Calu3 (cell line): ENCODE results near the gene ZNF521. TPM values are rescaled to one million over a fixed set of nuclear protein-coding genes. Genes with fewer than 3 reads are reported as not detected.

Experiments
- BruUV-seq: library from RNA; stranded (reverse); fragments of 400-500 nt; replicated peaks from 2 replicates; lab custom pipeline; 2021; lab: Mats Ljungman, UMichigan
- CTCF ChIA-PET: fragments of 300-600 bp; sonication (Branson Sonifier 250); formaldehyde crosslinking; loops from one replicate; lab custom pipeline; 2022; ENCODE audit warnings: antibody characterized with exemption; lab: Charles Lee
- DNase-seq: peaks from one replicate; pipeline ENCODE4 v3.0.0; 2022
- H3K27ac Mint-ChIP-seq: one replicate; pipeline ENCODE4 v1.8.0; 2022; ENCODE audit warnings: mixed read lengths; ENCODE audit not compliant: unreplicated experiment
- H3K27me3 Mint-ChIP-seq: one replicate; pipeline ENCODE4 v1.8.0; 2022; ENCODE audit warnings: mixed read lengths; ENCODE audit not compliant: unreplicated experiment
- H3K36me3 Mint-ChIP-seq: one replicate; pipeline ENCODE4 v1.8.0; 2022; ENCODE audit warnings: mild to moderate bottlenecking, moderate library complexity, mixed read lengths; ENCODE audit not compliant: insufficient read depth, unreplicated experiment
- H3K4me1 Mint-ChIP-seq: one replicate; pipeline ENCODE4 v1.8.0; 2022; ENCODE audit warnings: mild to moderate bottlenecking, low read depth, mixed read lengths; ENCODE audit not compliant: unreplicated experiment
- H3K4me3 Mint-ChIP-seq: one replicate; pipeline ENCODE4 v1.8.0; 2022; ENCODE audit warnings: mild to moderate bottlenecking, low read depth, moderate library complexity, mixed read lengths; ENCODE audit not compliant: unreplicated experiment
- H3K9me3 Mint-ChIP-seq: one replicate; pipeline ENCODE4 v1.8.0; 2022; ENCODE audit warnings: low read depth, mixed read lengths; ENCODE audit not compliant: unreplicated experiment
- CTCF ChIP-seq: fragments of 200-600 bp; IDR thresholded peaks from one replicate; pipeline ENCODE4 v1.8.0; 2022; ENCODE audit warnings: antibody characterized with exemption; ENCODE audit not compliant: unreplicated experiment
- intact Hi-C: fragments of 100-400 bp; cut with micrococcal nuclease; formaldehyde crosslinking; loops from one replicate; pipeline ENCODE4 v1.10.0; 2022; ENCODE audit not compliant: unreplicated experiment
- total RNA-seq: library from RNA; stranded (reverse); gene quantifications from 2 replicates; pipeline ENCODE4 v1.2.3, GENCODE V29; 2022

Gene ZNF521
- total RNA-seq, 1 experiment from 2014 or later: not detected

- Mint-ChIP-seq H3K27me3 (peaks cover 27% of the 10 kb centered on the region), H3K4me3 (no peak overlapping the region), H3K9me3 (peaks cover 3% of the 10 kb centered on the region), H3K4me1 (no peaks in the 10 kb centered on the region), H3K27ac (no peak overlapping the region), H3K36me3 (no peaks in the 10 kb centered on the region)
- TF ChIP-seq CTCF: no peak
- intact Hi-C loops: no loop called here
- CTCF ChIA-PET: no interaction called here
- no TSS peak for BruUV-seq
- no peak for DNase-seq
These were observed 242.5 kb downstream of the ZNF521 start for GRCh38 chr18:25109484-25109883.

GRCh38 chr18:25103468-25104155, 248.4 kb downstream of the ZNF521 start:
- no peak overlapping the region for H3K4me3 Mint-ChIP-seq
- no peaks in the 10 kb centered on the region for H3K4me1 Mint-ChIP-seq
- H3K27me3 Mint-ChIP-seq: peaks cover 67% of the 10 kb centered on the region
- intact Hi-C loops: no loop called here
- H3K27ac Mint-ChIP-seq: no peak overlapping the region
- BruUV-seq: no TSS peak
- no peak for DNase-seq
- no peaks in the 10 kb centered on the region for H3K36me3 Mint-ChIP-seq
- TF ChIP-seq CTCF: no peak
- no peaks in the 10 kb centered on the region for H3K9me3 Mint-ChIP-seq
- CTCF ChIA-PET: no interaction called here

- no TSS peak for BruUV-seq
- peaks cover 76% of the 10 kb centered on the region for H3K27me3 Mint-ChIP-seq
- no peak overlapping the region for H3K4me3 Mint-ChIP-seq
- intact Hi-C loops: no loop called here
- no peaks in the 10 kb centered on the region for H3K36me3 Mint-ChIP-seq
- H3K27ac Mint-ChIP-seq: no peak overlapping the region
- CTCF ChIA-PET: no interaction called here
- H3K9me3 Mint-ChIP-seq: no peaks in the 10 kb centered on the region
- no peak for TF ChIP-seq CTCF
- DNase-seq: no peak
- no peaks in the 10 kb centered on the region for H3K4me1 Mint-ChIP-seq
These were observed 249.3 kb downstream of the ZNF521 start for GRCh38 chr18:25102662-25103061.

- Mint-ChIP-seq H3K4me3 (no peak overlapping the region), H3K4me1 (no peaks in the 10 kb centered on the region), H3K27me3 (peaks cover 93% of the 10 kb centered on the region), H3K9me3 (no peaks in the 10 kb centered on the region), H3K36me3 (no peaks in the 10 kb centered on the region), H3K27ac (no peak overlapping the region)
- BruUV-seq: no TSS peak
- no peak for DNase-seq
- intact Hi-C loops: no loop called here
- TF ChIP-seq CTCF: no peak
- CTCF ChIA-PET: no interaction called here
These were observed 251.5 kb downstream of the ZNF521 start for GRCh38 chr18:25100418-25100817.
